WTC11 (cell line): ENCODE measurements around the gene HBB. TPM values are rescaled to one million over a fixed set of nuclear protein-coding genes. Genes with fewer than 3 reads are reported as not detected.

Source experiments
- ATAC-seq: fragments of 200-7000 bp; cut with Tn5 transposase; 2 replicates; pipeline ENCODE4 v1.10.0; 2021; ENCODE audit warnings: mild to moderate bottlenecking, moderate library complexity
- Bru-seq: library from RNA; stranded (reverse); fragments of 400-500 nt; gene quantifications from one replicate; lab custom pipeline; 2021; lab: Mats Ljungman, UMichigan
- CTCF ChIA-PET: fragments of 300-600 bp; sonication (Branson Sonifier 250); formaldehyde crosslinking; loops from one replicate; lab custom pipeline; 2021; ENCODE audit warnings: antibody characterized with exemption; lab: Charles Lee
- POLR2A ChIA-PET: fragments of 350-600 bp; sonication (Branson Sonifier 250); formaldehyde crosslinking; loops from one replicate; lab custom pipeline; 2021; ENCODE audit warnings: antibody characterized with exemption; lab: Charles Lee
- DNase-seq: peaks from one replicate; pipeline ENCODE4 v3.0.0; 2021; ENCODE audit warnings: low spot score
- H3K27ac Mint-ChIP-seq: 2 replicates; pipeline ENCODE4 v1.8.0; 2021; ENCODE audit warnings: mixed read lengths
- H3K27me3 Mint-ChIP-seq: 2 replicates; pipeline ENCODE4 v1.8.0; 2021; ENCODE audit warnings: low read depth, mild to moderate bottlenecking, moderate library complexity, mixed read lengths
- H3K36me3 Mint-ChIP-seq: 2 replicates; pipeline ENCODE4 v1.8.0; 2021; ENCODE audit warnings: mixed read lengths
- H3K4me1 Mint-ChIP-seq: 2 replicates; pipeline ENCODE4 v1.8.0; 2022; ENCODE audit warnings: mixed read lengths
- H3K4me3 Mint-ChIP-seq: 2 replicates; pipeline ENCODE4 v1.8.0; 2021; ENCODE audit warnings: mild to moderate bottlenecking, moderate library complexity, mixed read lengths
- H3K9me3 Mint-ChIP-seq: 2 replicates; pipeline ENCODE4 v1.8.0; 2021; ENCODE audit warnings: mixed read lengths
- ESRRA ChIP-seq: sonication (generic); formaldehyde crosslinking; IDR thresholded peaks from 2 replicates; pipeline ENCODE4 v1.8.1; 2022; ENCODE audit warnings: mild to moderate bottlenecking, missing genetic modification reagents, borderline replicate concordance
- FOXK1 ChIP-seq: sonication (generic); formaldehyde crosslinking; IDR thresholded peaks from 2 replicates; pipeline ENCODE4 v1.8.0; 2022; ENCODE audit warnings: mild to moderate bottlenecking, moderate library complexity, missing genetic modification reagents
- NR2C2 ChIP-seq: sonication (generic); formaldehyde crosslinking; IDR thresholded peaks from 2 replicates; pipeline ENCODE4 v1.8.0; 2022; ENCODE audit warnings: mild to moderate bottlenecking, missing genetic modification reagents
- SP1 ChIP-seq: sonication (generic); formaldehyde crosslinking; conservative IDR thresholded peaks from 2 replicates; pipeline ENCODE4 v1.8.1; 2022; ENCODE audit warnings: missing genetic modification reagents
- TCF7 ChIP-seq: sonication (generic); formaldehyde crosslinking; IDR thresholded peaks from 2 replicates; pipeline ENCODE4 v1.8.0; 2022; ENCODE audit warnings: mild to moderate bottlenecking, low read depth, missing genetic modification reagents, moderate library complexity
- ZBTB21 ChIP-seq: sonication (generic); formaldehyde crosslinking; IDR thresholded peaks from 2 replicates; pipeline ENCODE4 v1.8.1; 2023; ENCODE audit warnings: mild to moderate bottlenecking, missing genetic modification reagents, borderline replicate concordance
- ZNF219 ChIP-seq: sonication (generic); formaldehyde crosslinking; IDR thresholded peaks from 2 replicates; pipeline ENCODE4 v1.8.0; 2023; ENCODE audit warnings: missing genetic modification reagents, mild to moderate bottlenecking, borderline replicate concordance
- ZNF263 ChIP-seq: sonication (generic); formaldehyde crosslinking; IDR thresholded peaks from 2 replicates; pipeline ENCODE4 v1.8.1; 2022; ENCODE audit warnings: low read depth, mild to moderate bottlenecking, moderate library complexity, missing genetic modification reagents
- long read RNA-seq, 3 experiments: library from RNA in 1 of 3; library from capped mRNA in 1 of 3; library from polyadenylated mRNA in 1 of 3; unstranded in 2 of 3; stranded (forward) in 1 of 3; transcript quantifications; one replicate each; pipeline ENCODE4 v2.0.0, GENCODE V29; 2021
- total RNA-seq: library from RNA; stranded (reverse); gene quantifications from 3 replicates; pipeline ENCODE4 v1.2.3, GENCODE V29; 2021
- TF ChIP-seq, protein P1 (sequence below): fragments of 250-450 bp; sonication (Bioruptor Pico); conservative IDR thresholded peaks from 2 replicates; pipeline ENCODE4 v1.9.0; 2021; ENCODE audit warnings: mild to moderate bottlenecking
- TF ChIP-seq, protein P2 (sequence below): sonication (generic); formaldehyde crosslinking; IDR thresholded peaks from 2 replicates; pipeline ENCODE4 v1.8.1; 2023; ENCODE audit warnings: mild to moderate bottlenecking, missing genetic modification reagents, moderate library complexity
- TF ChIP-seq, protein P3 (sequence below): sonication (generic); formaldehyde crosslinking; IDR thresholded peaks from 2 replicates; pipeline ENCODE4 v1.8.1; 2023; ENCODE audit warnings: mild to moderate bottlenecking, missing genetic modification reagents
- TF ChIP-seq, protein P4 (sequence below): sonication (generic); formaldehyde crosslinking; IDR thresholded peaks from 2 replicates; pipeline ENCODE4 v1.8.0; 2022; ENCODE audit warnings: mild to moderate bottlenecking, missing genetic modification reagents
- TF ChIP-seq, protein P5 (sequence below): sonication (generic); formaldehyde crosslinking; IDR thresholded peaks from 2 replicates; pipeline ENCODE4 v1.8.1; 2022; ENCODE audit warnings: mild to moderate bottlenecking, missing genetic modification reagents, moderate library complexity, borderline replicate concordance
- TF ChIP-seq, protein P6 (sequence below): sonication (generic); formaldehyde crosslinking; IDR thresholded peaks from 2 replicates; pipeline ENCODE4 v1.8.0; 2023; ENCODE audit warnings: missing genetic modification reagents
- TF ChIP-seq, protein P7 (sequence below): sonication (generic); formaldehyde crosslinking; conservative IDR thresholded peaks from 2 replicates; pipeline ENCODE4 v1.8.1; 2023; ENCODE audit warnings: mild to moderate bottlenecking, low read depth, missing genetic modification reagents, moderate library complexity

HBB gene
- total RNA-seq (0.34 TPM in 1 of 3 replicates, not detected in the others), Bru-seq, nascent RNA (not detected)
- long read RNA-seq, experiment 1, result 0 reads
- long read RNA-seq, experiment 2, result 0 reads
- long read RNA-seq, experiment 3, result 0 reads

DNA sequence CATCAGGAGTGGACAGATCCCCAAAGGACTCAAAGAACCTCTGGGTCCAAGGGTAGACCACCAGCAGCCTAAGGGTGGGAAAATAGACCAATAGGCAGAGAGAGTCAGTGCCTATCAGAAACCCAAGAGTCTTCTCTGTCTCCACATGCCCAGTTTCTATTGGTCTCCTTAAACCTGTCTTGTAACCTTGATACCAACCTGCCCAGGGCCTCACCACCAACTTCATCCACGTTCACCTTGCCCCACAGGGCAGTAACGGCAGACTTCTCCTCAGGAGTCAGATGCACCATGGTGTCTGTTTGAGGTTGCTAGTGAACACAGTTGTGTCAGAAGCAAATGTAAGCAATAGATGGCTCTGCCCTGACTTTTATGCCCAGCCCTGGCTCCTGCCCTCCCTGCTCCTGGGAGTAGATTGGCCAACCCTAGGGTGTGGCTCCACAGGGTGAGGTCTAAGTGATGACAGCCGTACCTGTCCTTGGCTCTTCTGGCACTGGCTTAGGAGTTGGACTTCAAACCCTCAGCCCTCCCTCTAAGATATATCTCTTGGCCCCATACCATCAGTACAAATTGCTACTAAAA is at the start of gene HBB:
Gene HBB (minus strand): TSS at position 340 of the 579 bp plus-strand sequence. CDS start 50 bp downstream, at position 290.
- H3K27ac Mint-ChIP-seq, result no peak within 1 kb of the TSS
- peaks cover 3% of the 10 kb centered on the region; the same call in 1 of the 2 replicates for H3K4me1 Mint-ChIP-seq
- ChIA-PET POLR2A (no interaction called here), CTCF (no interaction called here)
- H3K27me3 Mint-ChIP-seq, result no peaks in the 10 kb centered on the region
- no peak within 1 kb of the TSS for H3K4me3 Mint-ChIP-seq
- no peak for DNase-seq
- TF ChIP-seq ZNF219 (no peak), ZNF263 (no peak), ZBTB21 (no peak), FOXK1 (no peak), NR2C2 (CRISPR knock-in tag) (no peak), SP1 (CRISPR knock-in tag) (no peak), TCF7 (CRISPR knock-in tag) (no peak), ESRRA (no peak)
- TF ChIP-seq, protein P1, sequence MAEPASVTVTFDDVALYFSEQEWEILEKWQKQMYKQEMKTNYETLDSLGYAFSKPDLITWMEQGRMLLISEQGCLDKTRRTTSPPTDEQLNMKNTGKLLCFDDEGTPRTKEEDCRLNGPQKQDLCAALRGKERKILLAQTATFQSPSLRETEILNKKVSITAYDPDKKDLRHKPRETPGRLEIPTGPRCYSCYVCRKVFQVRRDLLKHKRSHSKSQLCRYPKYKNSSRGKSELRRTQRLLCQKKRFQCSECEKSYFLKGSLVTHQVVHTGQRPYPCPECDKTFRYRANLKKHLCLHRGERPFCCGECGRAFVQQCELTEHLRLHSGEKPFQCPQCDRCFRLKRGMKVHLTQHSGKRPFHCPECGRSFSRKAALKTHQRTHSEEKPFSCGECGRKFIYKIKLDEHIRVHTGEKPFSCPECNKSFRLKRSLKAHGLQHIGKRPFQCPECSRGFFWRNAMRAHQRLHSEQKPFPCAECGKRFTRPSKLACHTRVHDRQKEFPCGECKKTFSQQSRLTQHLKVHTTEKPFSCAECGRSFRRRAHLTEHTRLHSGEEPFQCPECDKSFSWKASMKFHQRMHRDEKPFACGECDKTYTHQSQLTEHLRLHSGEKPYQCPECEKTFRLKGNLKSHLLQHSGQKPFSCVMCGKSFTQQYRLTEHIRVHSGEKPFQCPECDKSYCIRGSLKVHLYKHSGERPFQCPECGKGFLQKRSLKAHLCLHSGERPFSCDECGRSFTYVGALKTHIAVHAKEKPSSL, result no peak
- TF ChIP-seq, protein P2, sequence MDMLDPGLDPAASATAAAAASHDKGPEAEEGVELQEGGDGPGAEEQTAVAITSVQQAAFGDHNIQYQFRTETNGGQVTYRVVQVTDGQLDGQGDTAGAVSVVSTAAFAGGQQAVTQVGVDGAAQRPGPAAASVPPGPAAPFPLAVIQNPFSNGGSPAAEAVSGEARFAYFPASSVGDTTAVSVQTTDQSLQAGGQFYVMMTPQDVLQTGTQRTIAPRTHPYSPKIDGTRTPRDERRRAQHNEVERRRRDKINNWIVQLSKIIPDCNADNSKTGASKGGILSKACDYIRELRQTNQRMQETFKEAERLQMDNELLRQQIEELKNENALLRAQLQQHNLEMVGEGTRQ (CRISPR knock-in tag), result no peak
- TF ChIP-seq, protein P3, sequence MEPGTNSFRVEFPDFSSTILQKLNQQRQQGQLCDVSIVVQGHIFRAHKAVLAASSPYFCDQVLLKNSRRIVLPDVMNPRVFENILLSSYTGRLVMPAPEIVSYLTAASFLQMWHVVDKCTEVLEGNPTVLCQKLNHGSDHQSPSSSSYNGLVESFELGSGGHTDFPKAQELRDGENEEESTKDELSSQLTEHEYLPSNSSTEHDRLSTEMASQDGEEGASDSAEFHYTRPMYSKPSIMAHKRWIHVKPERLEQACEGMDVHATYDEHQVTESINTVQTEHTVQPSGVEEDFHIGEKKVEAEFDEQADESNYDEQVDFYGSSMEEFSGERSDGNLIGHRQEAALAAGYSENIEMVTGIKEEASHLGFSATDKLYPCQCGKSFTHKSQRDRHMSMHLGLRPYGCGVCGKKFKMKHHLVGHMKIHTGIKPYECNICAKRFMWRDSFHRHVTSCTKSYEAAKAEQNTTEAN (CRISPR knock-in tag), result no peak
- TF ChIP-seq, protein P4, sequence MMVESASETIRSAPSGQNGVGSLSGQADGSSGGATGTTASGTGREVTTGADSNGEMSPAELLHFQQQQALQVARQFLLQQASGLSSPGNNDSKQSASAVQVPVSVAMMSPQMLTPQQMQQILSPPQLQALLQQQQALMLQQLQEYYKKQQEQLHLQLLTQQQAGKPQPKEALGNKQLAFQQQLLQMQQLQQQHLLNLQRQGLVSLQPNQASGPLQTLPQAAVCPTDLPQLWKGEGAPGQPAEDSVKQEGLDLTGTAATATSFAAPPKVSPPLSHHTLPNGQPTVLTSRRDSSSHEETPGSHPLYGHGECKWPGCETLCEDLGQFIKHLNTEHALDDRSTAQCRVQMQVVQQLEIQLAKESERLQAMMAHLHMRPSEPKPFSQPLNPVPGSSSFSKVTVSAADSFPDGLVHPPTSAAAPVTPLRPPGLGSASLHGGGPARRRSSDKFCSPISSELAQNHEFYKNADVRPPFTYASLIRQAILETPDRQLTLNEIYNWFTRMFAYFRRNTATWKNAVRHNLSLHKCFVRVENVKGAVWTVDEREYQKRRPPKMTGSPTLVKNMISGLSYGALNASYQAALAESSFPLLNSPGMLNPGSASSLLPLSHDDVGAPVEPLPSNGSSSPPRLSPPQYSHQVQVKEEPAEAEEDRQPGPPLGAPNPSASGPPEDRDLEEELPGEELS (CRISPR knock-in tag), result no peak
- TF ChIP-seq, protein P5, sequence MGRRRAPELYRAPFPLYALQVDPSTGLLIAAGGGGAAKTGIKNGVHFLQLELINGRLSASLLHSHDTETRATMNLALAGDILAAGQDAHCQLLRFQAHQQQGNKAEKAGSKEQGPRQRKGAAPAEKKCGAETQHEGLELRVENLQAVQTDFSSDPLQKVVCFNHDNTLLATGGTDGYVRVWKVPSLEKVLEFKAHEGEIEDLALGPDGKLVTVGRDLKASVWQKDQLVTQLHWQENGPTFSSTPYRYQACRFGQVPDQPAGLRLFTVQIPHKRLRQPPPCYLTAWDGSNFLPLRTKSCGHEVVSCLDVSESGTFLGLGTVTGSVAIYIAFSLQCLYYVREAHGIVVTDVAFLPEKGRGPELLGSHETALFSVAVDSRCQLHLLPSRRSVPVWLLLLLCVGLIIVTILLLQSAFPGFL, result no peak
- TF ChIP-seq, protein P6, sequence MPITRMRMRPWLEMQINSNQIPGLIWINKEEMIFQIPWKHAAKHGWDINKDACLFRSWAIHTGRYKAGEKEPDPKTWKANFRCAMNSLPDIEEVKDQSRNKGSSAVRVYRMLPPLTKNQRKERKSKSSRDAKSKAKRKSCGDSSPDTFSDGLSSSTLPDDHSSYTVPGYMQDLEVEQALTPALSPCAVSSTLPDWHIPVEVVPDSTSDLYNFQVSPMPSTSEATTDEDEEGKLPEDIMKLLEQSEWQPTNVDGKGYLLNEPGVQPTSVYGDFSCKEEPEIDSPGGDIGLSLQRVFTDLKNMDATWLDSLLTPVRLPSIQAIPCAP, result no peak
- TF ChIP-seq, protein P7, sequence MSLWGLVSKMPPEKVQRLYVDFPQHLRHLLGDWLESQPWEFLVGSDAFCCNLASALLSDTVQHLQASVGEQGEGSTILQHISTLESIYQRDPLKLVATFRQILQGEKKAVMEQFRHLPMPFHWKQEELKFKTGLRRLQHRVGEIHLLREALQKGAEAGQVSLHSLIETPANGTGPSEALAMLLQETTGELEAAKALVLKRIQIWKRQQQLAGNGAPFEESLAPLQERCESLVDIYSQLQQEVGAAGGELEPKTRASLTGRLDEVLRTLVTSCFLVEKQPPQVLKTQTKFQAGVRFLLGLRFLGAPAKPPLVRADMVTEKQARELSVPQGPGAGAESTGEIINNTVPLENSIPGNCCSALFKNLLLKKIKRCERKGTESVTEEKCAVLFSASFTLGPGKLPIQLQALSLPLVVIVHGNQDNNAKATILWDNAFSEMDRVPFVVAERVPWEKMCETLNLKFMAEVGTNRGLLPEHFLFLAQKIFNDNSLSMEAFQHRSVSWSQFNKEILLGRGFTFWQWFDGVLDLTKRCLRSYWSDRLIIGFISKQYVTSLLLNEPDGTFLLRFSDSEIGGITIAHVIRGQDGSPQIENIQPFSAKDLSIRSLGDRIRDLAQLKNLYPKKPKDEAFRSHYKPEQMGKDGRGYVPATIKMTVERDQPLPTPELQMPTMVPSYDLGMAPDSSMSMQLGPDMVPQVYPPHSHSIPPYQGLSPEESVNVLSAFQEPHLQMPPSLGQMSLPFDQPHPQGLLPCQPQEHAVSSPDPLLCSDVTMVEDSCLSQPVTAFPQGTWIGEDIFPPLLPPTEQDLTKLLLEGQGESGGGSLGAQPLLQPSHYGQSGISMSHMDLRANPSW, result no peak
- TF ChIP-seq, all 79 proteins: peak for 0
- H3K36me3 Mint-ChIP-seq, result peaks cover 5% of the 10 kb centered on the region
- ATAC-seq, result no peak
- H3K9me3 Mint-ChIP-seq, result peaks cover 5% of the 10 kb centered on the region; the same call in 1 of the 2 replicates
